Measurements from ENCODE around the gene ADGRF5. TPM values are rescaled to one million over a fixed set of nuclear protein-coding genes. Genes with fewer than 3 reads are reported as not detected.

The ADGRF5 gene
- total and polyA plus RNA-seq, 2 donors (not counting 3 experiments of a cell fraction or from before 2014, with no cell fraction given) = 26.3 to 50.0 TPM

- Histone ChIP-seq H3K9me1 (replicated peaks; ENCODE audit: control insufficient read depth, extremely low read depth, insufficient read depth, low read length) (no peaks in the 10 kb centered on the region), H3K27ac (ENCODE audit: insufficient read depth, low read depth, low read length) (peak overlapping the region; percentile 54), H3K36me3 (ENCODE audit: control insufficient read depth in 2 of 2, extremely low read depth in 1 of 2, insufficient read depth in 2 of 2, low read length in 2 of 2) (no peaks in the 10 kb centered on the region), H3K9ac (replicated peaks; ENCODE audit: extremely low read depth, insufficient read depth, low read length) (peak overlapping the region; percentile 3), H3K27me3 (ENCODE audit: control insufficient read depth in 2 of 2, insufficient read depth in 2 of 2, low read length in 2 of 2) (no peaks in the 10 kb centered on the region), H4K20me1 (replicated peaks; ENCODE audit: control insufficient read depth, extremely low read depth, insufficient read depth, low read length) (no peaks in the 10 kb centered on the region), H3K4me1 (ENCODE audit: control insufficient read depth, extremely low read depth, insufficient read depth, low read length) (peaks cover 31% of the 10 kb centered on the region), H3K9me3 (replicated peaks; ENCODE audit: control insufficient read depth, insufficient read depth, low read length) (no peaks in the 10 kb centered on the region), H3K79me2 (ENCODE audit: control insufficient read depth, insufficient read depth, low read length) (no peaks in the 10 kb centered on the region), H3K4me2 (ENCODE audit: insufficient read depth, low read length) (no peak overlapping the region), H3K4me3 (replicated peaks in 1 of 3; ENCODE audit: insufficient read depth in 1 of 3, low read depth in 1 of 3, low read length in 3 of 3) (no peak overlapping the region), H2AFZ (ENCODE audit: low read depth, low read length) (peak overlapping the region; percentile 9)
- ChIA-PET CTCF (interaction anchor here (0.6 to 4.0 kb wide), 57 partner anchors 8 to 782 kb away, joined by 3 to 116 read pairs (median 4); partner anchors contain the start of genes ADGRF1 and TNFRSF21), POLR2A (no interaction called here)
- BruUV-seq (replicated peaks) = no TSS peak
- TF ChIP-seq POLR2A (IDR thresholded peaks at IDR 0.05; ENCODE audit: low read depth, low read length) = no peak
- no peak for TF ChIP-seq EZH2 (IDR thresholded peaks at IDR 0.05; ENCODE audit: borderline replicate concordance, low read depth, low read length, severe bottlenecking)
- TF ChIP-seq, protein P1, sequence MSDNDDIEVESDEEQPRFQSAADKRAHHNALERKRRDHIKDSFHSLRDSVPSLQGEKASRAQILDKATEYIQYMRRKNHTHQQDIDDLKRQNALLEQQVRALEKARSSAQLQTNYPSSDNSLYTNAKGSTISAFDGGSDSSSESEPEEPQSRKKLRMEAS (IDR thresholded peaks at IDR 0.05; ENCODE audit: insufficient read depth, insufficient read length) = no peak
- no peak for TF ChIP-seq CTCF (IDR thresholded peaks at IDR 0.05; ENCODE audit: extremely low read depth in 1 of 2, insufficient read depth in 1 of 2, low read depth in 1 of 2, low read length in 2 of 2)
- TF ChIP-seq MYC (IDR thresholded peaks at IDR 0.05; ENCODE audit: low read depth, low read length) = no peak
- TF ChIP-seq POLR2AphosphoS5 (IDR thresholded peaks at IDR 0.05; ENCODE audit: insufficient read depth, low read depth, low read length) = no peak
- no peak for TF ChIP-seq GATA2 (IDR thresholded peaks at IDR 0.05; ENCODE audit: insufficient read depth, insufficient read length, low read depth, low read length)
- no peak for TF ChIP-seq JUN (IDR thresholded peaks at IDR 0.05; ENCODE audit: borderline replicate concordance, insufficient read depth, insufficient read length, low read depth)
- no peak for TF ChIP-seq FOS (IDR thresholded peaks at IDR 0.05; ENCODE audit: borderline replicate concordance, insufficient read depth, low read length)
- dilution Hi-C loops (cut with MboI; ENCODE audit: extremely low pct_ligation_motif_present, low sequenced_read_pairs) (no loop called here), intact Hi-C loops (cut with micrococcal nuclease) (loop anchor here (1.0 to 2.0 kb wide), 10 partner anchors 27 to 460 kb away; partner anchors contain the start of gene TNFRSF21)
- DNase-seq (ENCODE audit: low read depth, low spot score) (no peak), FAIRE-seq (no peak)
These were observed 72.4 kb downstream of the ADGRF5 start for GRCh38 chr6:46849361-46849690.
